AG04449 (cell line): ENCODE results near the gene ELL.
"Not testable (repeated sequence)": the region's sequence is repeated elsewhere in the genome, so short reads cannot be mapped to it uniquely, and the experiment has no call there.

Source experiments
- CTCF ChIA-PET: fragments of 350-600 bp; formaldehyde crosslinking; extraction: SDS; loops from one replicate; lab custom pipeline; 2021; ENCODE audit warnings: antibody characterized with exemption; lab: Yijun Ruan, JAX
- POLR2A ChIA-PET: fragments of 400-600, 350-600 bp; formaldehyde crosslinking; extraction: SDS; loops from one replicate; lab custom pipeline; 2020; ENCODE audit warnings: antibody characterized with exemption, inconsistent platforms; lab: Yijun Ruan, JAX
- DNase-seq: peaks from one replicate; pipeline ENCODE4 v3.0.0-alpha.2; 2010; ENCODE audit warnings: low read depth, low spot score
- H3K4me3 ChIP-seq: 2 replicates; pipeline ENCODE4 v1.5.1; 2011; ENCODE audit warnings: low read depth, mild to moderate bottlenecking, control low read depth, low read length
- CTCF ChIP-seq: IDR thresholded peaks from one replicate; pipeline ENCODE4 v1.5.1; 2011; ENCODE audit warnings: mild to moderate bottlenecking, moderate library complexity, low read length, control low read depth, inconsistent platforms; ENCODE audit not compliant: insufficient read depth; ENCODE audit errors: missing control alignments

ELL gene

GRCh38 chr19:18542941-18543813 is 21.3 kb upstream of the ELL start, which contains the start of gene FKBP8:
FKBP8 (minus strand) TSS chr19:18543573; CDS start chr19:18541970, 1,603 bp downstream.
- POLR2A ChIA-PET = interaction anchor here (0.7 to 1.0 kb wide), 3 partner anchors 15 to 235 kb away, joined by 3 to 6 read pairs (median 3); no protein-coding TSS in a partner anchor
- H3K4me3 ChIP-seq = peak within 1 kb of the TSS; percentile 74
- TF ChIP-seq CTCF = no peak
- DNase-seq = no peak
- CTCF ChIA-PET = interaction anchor here (0.8 to 2.1 kb wide), 7 partner anchors 13 to 324 kb away, joined by 3 to 7 read pairs (median 4); no protein-coding TSS in a partner anchor

GRCh38 chr19:18541992-18542940 is 20.4 kb upstream of the ELL start:
- ChIA-PET POLR2A (interaction anchor here (0.7 to 1.0 kb wide), 2 partner anchors 92 to 236 kb away, joined by 3 read pairs; no protein-coding TSS in a partner anchor), CTCF (interaction anchor here (1.0 to 2.0 kb wide), 3 partner anchors 72 to 324 kb away, joined by 3 to 5 read pairs (median 3); no protein-coding TSS in a partner anchor)
- TF ChIP-seq CTCF = no peak
- peak overlapping the region; percentile 74 for H3K4me3 ChIP-seq
- DNase-seq = no peak

- ChIA-PET CTCF (interaction anchor here (2.0 kb wide), 1 partner anchor 80 kb away, joined by 5 read pairs; no protein-coding TSS in a partner anchor), POLR2A (no interaction called here)
These were observed 19.6 kb upstream of the ELL start for GRCh38 chr19:18541258-18541991.

GRCh38 chr19:18540200-18540599 is 18.3 kb upstream of the ELL start:
- not testable (repeated sequence) for H3K4me3 ChIP-seq, DNase-seq
- CTCF ChIA-PET = interaction anchor here (1.0 kb wide), 1 partner anchor 9 kb away, joined by 3 read pairs; no protein-coding TSS in a partner anchor
- POLR2A ChIA-PET = interaction anchor here (1.8 kb wide), 1 partner anchor 17 kb away, joined by 5 read pairs; no protein-coding TSS in a partner anchor

More at GRCh38 chr19:18541258-18541991, 19.6 kb upstream of the ELL start:
- peak overlapping the region; percentile 74 for H3K4me3 ChIP-seq
- TF ChIP-seq CTCF = no peak
- no peak for DNase-seq

- no peak for DNase-seq
- CTCF ChIA-PET = interaction anchor here (1.0 kb wide), 1 partner anchor 8 kb away, joined by 3 read pairs; no protein-coding TSS in a partner anchor
- POLR2A ChIA-PET = interaction anchor here (0.6 to 1.8 kb wide), 2 partner anchors 16 to 72 kb away, joined by 3 to 5 read pairs; no protein-coding TSS in a partner anchor
- TF ChIP-seq CTCF = no peak
- no peak overlapping the region for H3K4me3 ChIP-seq
These were observed 17.5 kb upstream of the ELL start for GRCh38 chr19:18539372-18539771.
